ENCODE measurements around the gene ZNF513.

ZNF513 gene

GRCh38 chr2:27376151-27376865, 4.2 kb downstream of the ZNF513 start:
- Histone ChIP-seq H3K9ac (ENCODE audit: low read depth, low read length) (no peak overlapping the region), H3K9me3 (ENCODE audit: control insufficient read depth, insufficient read depth, low read length) (no peaks in the 10 kb centered on the region), H3K36me3 (ENCODE audit: insufficient read depth, low read length) (peaks cover 20% of the 10 kb centered on the region), H3K4me1 (ENCODE audit: insufficient read depth, low read length) (peaks cover 13% of the 10 kb centered on the region)

- H3K9ac ChIP-seq (ENCODE audit: low read depth, low read length) = no peak overlapping the region
- peaks cover 20% of the 10 kb centered on the region for H3K36me3 ChIP-seq (ENCODE audit: insufficient read depth, low read length)
- peaks cover 13% of the 10 kb centered on the region for H3K4me1 ChIP-seq (ENCODE audit: insufficient read depth, low read length)
- no peaks in the 10 kb centered on the region for H3K9me3 ChIP-seq (ENCODE audit: control insufficient read depth, insufficient read depth, low read length)
Measured at GRCh38 chr2:27375513-27376099, 4.9 kb downstream of the ZNF513 start.

GRCh38 chr2:27373567-27373966, 7.0 kb downstream of the ZNF513 start:
- Histone ChIP-seq H3K9ac (ENCODE audit: low read depth, low read length) (no peak overlapping the region), H3K4me1 (ENCODE audit: insufficient read depth, low read length) (peaks cover 18% of the 10 kb centered on the region), H3K9me3 (ENCODE audit: control insufficient read depth, insufficient read depth, low read length) (no peaks in the 10 kb centered on the region), H3K36me3 (ENCODE audit: insufficient read depth, low read length) (peaks cover 19% of the 10 kb centered on the region)

GRCh38 chr2:27372937-27373336, 7.6 kb downstream of the ZNF513 start:
- Histone ChIP-seq H3K4me1 (ENCODE audit: insufficient read depth, low read length) (peaks cover 18% of the 10 kb centered on the region), H3K9me3 (ENCODE audit: control insufficient read depth, insufficient read depth, low read length) (no peaks in the 10 kb centered on the region), H3K36me3 (ENCODE audit: insufficient read depth, low read length) (peaks cover 24% of the 10 kb centered on the region), H3K9ac (ENCODE audit: low read depth, low read length) (no peak overlapping the region)

- Histone ChIP-seq H3K36me3 (ENCODE audit: insufficient read depth, low read length) (peaks cover 35% of the 10 kb centered on the region), H3K9me3 (ENCODE audit: control insufficient read depth, insufficient read depth, low read length) (no peaks in the 10 kb centered on the region), H3K4me1 (ENCODE audit: insufficient read depth, low read length) (peaks cover 18% of the 10 kb centered on the region)
Measured at GRCh38 chr2:27370816-27371620, 9.5 kb downstream of the ZNF513 start.

GRCh38 chr2:27370026-27370815, 10.3 kb downstream of the ZNF513 start, which contains the start of the genes EIF2B4 and SNX17:
TSS of gene EIF2B4 (minus strand) at chr2:27370338. CDS start at chr2:27370314, 24 bp downstream.
TSS of gene SNX17 (plus strand) at chr2:27370616. CDS start at chr2:27370744, 128 bp downstream.
- H3K36me3 ChIP-seq (ENCODE audit: insufficient read depth, low read length) = peaks cover 37% of the 10 kb centered on the region
- no peaks in the 10 kb centered on the region for H3K9me3 ChIP-seq (ENCODE audit: control insufficient read depth, insufficient read depth, low read length)

More at GRCh38 chr2:27370816-27371620, 9.5 kb downstream of the ZNF513 start:
- H3K9ac ChIP-seq (ENCODE audit: low read depth, low read length) = peak overlapping the region; percentile 88

DNA sequence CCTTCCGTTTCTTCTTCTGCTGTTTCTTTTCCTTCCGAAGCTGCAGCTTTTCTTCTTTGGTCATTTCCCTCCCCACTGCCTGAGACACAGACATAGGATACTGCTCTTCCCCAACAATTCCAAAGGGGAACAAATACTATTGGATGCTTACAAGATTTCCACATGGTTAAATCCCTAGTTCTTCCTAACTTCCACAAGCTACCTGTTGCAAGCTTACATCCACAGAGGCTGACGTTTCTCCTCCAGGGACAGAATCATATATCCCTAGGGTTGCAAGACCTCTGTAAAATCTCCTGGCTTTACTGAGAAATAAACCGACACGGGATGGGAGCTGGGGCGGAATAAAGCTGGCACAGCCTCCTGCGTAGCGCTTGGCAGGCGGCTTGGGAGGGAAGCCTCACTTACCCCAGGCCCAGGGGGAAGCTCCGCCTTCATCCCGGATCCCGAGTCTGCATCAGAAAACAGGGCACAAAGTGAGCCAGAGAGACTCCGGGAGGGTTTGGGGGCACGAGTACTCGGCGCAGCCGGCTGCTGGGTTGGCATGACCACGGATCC, 11.0 kb downstream of the ZNF513 start:
- Histone ChIP-seq H3K9ac (ENCODE audit: low read depth, low read length) (peak overlapping the region; percentile 88), H3K36me3 (ENCODE audit: insufficient read depth, low read length) (peaks cover 34% of the 10 kb centered on the region), H3K9me3 (ENCODE audit: control insufficient read depth, insufficient read depth, low read length) (no peaks in the 10 kb centered on the region), H3K4me1 (ENCODE audit: insufficient read depth, low read length) (peaks cover 18% of the 10 kb centered on the region)

More at GRCh38 chr2:27370026-27370815, 10.3 kb downstream of the ZNF513 start, which contains the start of the genes EIF2B4 and SNX17:
- peaks cover 18% of the 10 kb centered on the region for H3K4me1 ChIP-seq (ENCODE audit: insufficient read depth, low read length)
- peak within 1 kb of the TSS; percentile 88 for H3K9ac ChIP-seq (ENCODE audit: low read depth, low read length)

- Histone ChIP-seq H3K36me3 (ENCODE audit: insufficient read depth, low read length) (peaks cover 29% of the 10 kb centered on the region), H3K4me1 (ENCODE audit: insufficient read depth, low read length) (no peaks in the 10 kb centered on the region), H3K9me3 (ENCODE audit: control insufficient read depth, insufficient read depth, low read length) (no peaks in the 10 kb centered on the region), H3K9ac (ENCODE audit: low read depth, low read length) (no peak overlapping the region)
Measured at GRCh38 chr2:27363933-27364332, 16.6 kb downstream of the ZNF513 start.

DNA sequence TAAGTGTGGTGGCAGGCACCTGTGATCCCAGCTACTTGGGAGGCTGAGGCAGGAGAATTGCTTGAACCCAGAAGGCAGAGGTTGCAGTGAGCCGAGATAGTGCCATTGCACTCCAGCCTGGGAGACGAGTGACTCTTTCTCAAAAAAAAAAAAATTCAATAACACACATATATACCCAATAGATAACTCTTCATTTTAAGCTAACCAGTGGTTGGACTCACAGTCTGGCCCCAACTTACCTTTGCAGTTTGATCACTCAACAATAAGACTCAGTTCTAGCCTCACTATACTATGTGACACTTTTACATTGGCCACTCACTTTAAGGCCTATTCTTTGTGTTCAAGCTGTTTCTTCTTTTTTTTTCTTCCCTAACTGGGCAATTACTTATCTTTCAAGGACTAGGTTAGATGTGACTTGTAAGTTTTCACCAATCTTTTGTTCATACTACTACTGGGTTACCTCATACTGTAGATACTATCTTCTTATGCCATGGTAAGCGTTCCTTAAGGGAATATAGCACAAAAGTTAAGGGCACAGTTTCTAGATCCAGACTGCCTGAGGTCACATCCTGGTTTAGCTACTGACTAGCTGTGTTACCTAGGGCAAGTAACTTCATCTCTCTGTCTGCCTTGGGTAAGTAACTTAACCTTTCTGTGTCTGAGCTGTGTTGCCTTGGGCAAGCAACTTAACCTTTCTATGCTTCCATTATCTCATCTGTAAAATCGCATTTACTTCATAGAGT, 17.7 kb downstream of the ZNF513 start:
- H3K4me1 ChIP-seq (ENCODE audit: insufficient read depth, low read length) = no peaks in the 10 kb centered on the region
- H3K36me3 ChIP-seq (ENCODE audit: insufficient read depth, low read length) = peaks cover 20% of the 10 kb centered on the region; the same call in 1 of the 2 replicates
- H3K9ac ChIP-seq (ENCODE audit: low read depth, low read length) = no peak overlapping the region
- H3K9me3 ChIP-seq (ENCODE audit: control insufficient read depth, insufficient read depth, low read length) = no peaks in the 10 kb centered on the region

GRCh38 chr2:27356382-27357181, 24.0 kb downstream of the ZNF513 start, which contains the start of gene GTF3C2:
TSS of gene GTF3C2 (minus strand) at chr2:27356764. CDS start at chr2:27343554, 13,210 bp downstream.
- peak within 1 kb of the TSS; percentile 82 for H3K9ac ChIP-seq (ENCODE audit: low read depth, low read length)
- H3K36me3 ChIP-seq (ENCODE audit: insufficient read depth, low read length) = no peaks in the 10 kb centered on the region
- H3K9me3 ChIP-seq (ENCODE audit: control insufficient read depth, insufficient read depth, low read length) = no peaks in the 10 kb centered on the region
- peaks cover 17% of the 10 kb centered on the region; the same call in 1 of the 2 replicates for H3K4me1 ChIP-seq (ENCODE audit: insufficient read depth, low read length)

GRCh38 chr2:27356056-27356381, 24.5 kb downstream of the ZNF513 start:
- no peaks in the 10 kb centered on the region for H3K36me3 ChIP-seq (ENCODE audit: insufficient read depth, low read length)
- no peaks in the 10 kb centered on the region for H3K9me3 ChIP-seq (ENCODE audit: control insufficient read depth, insufficient read depth, low read length)

DNA sequence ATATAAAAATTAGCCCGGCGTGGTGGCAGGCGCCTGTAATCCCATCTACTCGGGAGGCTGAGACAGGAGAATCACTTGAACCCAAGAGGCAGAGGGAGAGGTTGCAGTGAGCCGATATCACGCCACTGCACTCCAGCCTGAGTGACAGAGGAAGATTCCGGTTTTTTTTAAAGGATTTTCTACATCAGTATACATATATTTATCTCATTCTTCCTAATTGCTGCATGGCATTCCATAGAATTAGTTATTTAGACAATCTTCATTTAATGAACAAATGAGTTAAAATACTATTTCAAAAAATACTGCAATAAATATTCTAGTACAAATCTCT, 26.0 kb downstream of the ZNF513 start:
- H3K36me3 ChIP-seq (ENCODE audit: insufficient read depth, low read length) = no peaks in the 10 kb centered on the region; the same call in 1 of the 2 replicates
- no peaks in the 10 kb centered on the region for H3K9me3 ChIP-seq (ENCODE audit: control insufficient read depth, insufficient read depth, low read length)
- peaks cover 17% of the 10 kb centered on the region; the same call in 1 of the 2 replicates for H3K4me1 ChIP-seq (ENCODE audit: insufficient read depth, low read length)
- H3K9ac ChIP-seq (ENCODE audit: low read depth, low read length) = no peak overlapping the region

More at GRCh38 chr2:27356056-27356381, 24.5 kb downstream of the ZNF513 start:
- peaks cover 17% of the 10 kb centered on the region; the same call in 1 of the 2 replicates for H3K4me1 ChIP-seq (ENCODE audit: insufficient read depth, low read length)
- peak overlapping the region; percentile 82 for H3K9ac ChIP-seq (ENCODE audit: low read depth, low read length)

Measured in ES-I3 (cell line).